IPS-NIHi7 (cell line): ENCODE measurements around the gene SECTM1.

ENCODE experiments used
- DNase-seq: peaks from one replicate; pipeline ENCODE4 v3.0.0; 2012; ENCODE audit warnings: mixed read lengths; ENCODE audit errors: extremely low spot score

Gene SECTM1

GRCh38 chr17:82315703-82316358, 17.7 kb downstream of the SECTM1 start:
- DNase-seq, result no peak

GRCh38 chr17:82314727-82315605, 18.6 kb downstream of the SECTM1 start:
- no peak for DNase-seq

- DNase-seq, result no peak
These were observed 19.4 kb downstream of the SECTM1 start for GRCh38 chr17:82314012-82314726.

DNA sequence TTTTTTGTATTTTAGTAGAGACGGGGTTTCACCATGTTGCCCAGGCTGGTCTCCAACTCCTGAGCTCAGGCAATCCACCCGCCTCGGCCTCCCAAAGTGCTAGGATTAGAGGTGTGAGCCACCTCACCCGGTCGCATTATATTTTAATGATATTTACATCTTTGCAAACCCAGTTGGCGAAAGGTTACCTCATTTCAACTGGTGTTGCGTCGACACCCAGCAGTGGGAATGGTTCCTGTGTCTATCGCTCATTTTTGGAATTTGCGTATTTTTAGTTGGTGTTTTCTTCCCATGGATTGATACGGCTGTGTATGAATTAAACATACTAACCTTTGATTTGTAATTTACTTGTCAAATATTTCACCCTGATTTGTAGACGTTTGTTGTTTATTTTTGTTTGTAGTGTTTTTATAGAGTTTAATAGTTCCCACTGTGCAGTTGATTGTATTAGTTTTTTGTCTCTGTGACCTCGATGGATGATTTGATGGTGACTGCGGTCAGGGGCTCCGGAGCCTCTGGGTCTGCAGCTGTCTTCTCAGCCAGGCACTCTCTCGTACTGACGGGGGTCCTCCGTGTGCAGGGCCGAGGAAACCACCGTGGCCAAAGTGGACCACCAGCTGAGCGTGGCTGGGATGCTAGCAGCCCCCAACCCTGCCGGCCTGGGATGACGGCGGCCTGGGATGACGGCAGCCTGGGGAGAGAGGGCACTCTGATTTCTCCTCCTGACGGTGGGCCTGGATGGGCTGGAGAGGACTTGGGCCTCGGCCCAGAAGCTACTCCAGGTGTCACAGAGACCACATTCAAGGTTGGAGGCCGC, 20.2 kb downstream of the SECTM1 start:
- no peak for DNase-seq

GRCh38 chr17:82311971-82312370, 21.6 kb downstream of the SECTM1 start:
- DNase-seq, result no peak

GRCh38 chr17:82310877-82311276, 22.7 kb downstream of the SECTM1 start:
- DNase-seq, result no peak

GRCh38 chr17:82309656-82310570, 23.7 kb downstream of the SECTM1 start:
- DNase-seq, result no peak

GRCh38 chr17:82305727-82306300, 27.8 kb downstream of the SECTM1 start:
- DNase-seq, result no peak

- DNase-seq, result no peak
These were observed 28.5 kb downstream of the SECTM1 start for GRCh38 chr17:82304826-82305726.

DNA sequence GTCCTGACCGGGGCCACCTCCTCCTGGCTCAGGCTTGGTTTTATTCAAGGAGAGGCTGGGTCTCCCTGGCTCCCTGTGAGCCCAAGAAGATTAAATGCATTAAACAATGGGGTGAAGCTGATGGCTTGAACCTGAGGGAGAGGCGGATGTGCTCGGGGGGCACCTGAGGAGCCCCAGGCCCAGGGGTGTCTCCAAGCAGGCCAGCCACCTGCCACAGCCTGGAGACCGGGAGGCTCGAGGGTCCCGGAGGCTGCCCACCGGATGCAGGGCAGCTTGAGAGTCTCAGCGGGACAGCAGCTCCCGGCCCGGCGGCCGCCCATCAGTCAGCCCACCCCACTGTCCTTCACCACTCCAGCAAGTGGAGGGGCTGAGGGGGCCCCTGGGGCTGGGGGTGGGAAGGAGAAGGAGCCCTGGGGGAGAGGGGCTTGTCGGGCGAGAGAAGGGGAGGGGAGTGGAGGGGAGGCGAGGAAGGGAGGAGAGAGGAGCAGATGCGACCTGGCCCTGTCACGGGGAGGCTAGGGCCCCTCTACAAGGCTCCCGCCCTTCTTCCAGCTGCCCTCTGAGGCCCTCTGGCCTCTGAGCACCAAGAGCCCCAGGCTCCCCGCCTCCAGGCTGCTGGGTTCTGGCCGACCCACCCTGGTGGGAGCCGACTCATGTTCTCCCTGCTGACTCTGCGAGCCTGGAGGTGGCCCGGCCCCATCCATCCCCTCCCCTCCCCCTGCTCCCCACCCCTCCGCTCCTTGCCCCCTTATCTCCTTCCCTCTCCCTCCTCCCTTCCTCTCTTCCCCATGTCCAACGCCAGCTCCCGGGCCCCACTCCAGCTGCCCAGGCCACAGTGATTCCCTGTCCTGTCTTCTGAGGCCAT, 29.4 kb downstream of the SECTM1 start:
- no peak for DNase-seq

DNA sequence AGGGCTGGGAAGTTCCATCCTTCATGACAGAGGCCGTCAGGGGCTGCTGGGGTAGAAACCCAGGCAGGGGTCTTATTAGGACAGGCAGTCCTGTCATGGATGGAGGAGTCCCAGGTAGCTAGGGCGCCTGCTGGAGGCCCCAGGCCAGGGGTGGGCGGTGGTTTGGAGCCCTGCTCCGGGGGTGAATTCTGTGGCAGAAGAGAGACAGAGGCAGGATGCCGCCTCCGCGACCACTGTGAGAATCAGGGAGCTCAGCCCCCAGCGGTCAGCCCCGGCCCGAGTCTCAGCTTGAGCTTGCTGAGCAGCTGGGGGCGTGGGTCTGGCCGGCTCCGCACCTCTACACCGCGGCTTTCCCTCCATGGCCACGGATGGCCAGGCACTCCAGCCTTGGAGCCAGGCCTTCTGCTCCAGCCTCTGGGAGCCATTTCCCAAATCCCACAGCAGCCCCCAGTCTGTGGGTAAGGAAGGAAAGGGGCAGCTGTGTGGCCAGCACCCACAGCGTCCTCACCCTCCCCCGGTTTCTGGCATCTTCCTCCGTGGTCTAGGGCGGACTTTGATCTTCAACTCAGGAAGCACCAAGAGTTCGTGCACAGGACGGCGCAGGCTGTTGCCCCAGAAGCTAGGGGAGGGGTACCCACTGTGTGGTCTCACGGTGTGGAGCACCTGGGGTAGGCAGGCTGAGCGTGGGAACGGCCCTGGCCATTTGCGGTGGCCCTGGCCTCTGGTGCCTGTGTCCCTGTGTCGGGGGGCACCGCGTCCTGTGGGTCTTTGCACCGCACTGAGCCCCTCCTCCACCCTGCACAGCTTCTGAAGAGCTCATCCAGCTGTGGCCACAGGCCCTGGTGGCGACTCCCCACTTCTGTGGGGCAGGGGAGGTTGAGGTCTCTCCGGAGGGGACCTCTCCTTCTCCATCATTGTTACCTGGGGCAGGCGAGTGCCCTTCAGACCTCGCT, 30.3 kb downstream of the SECTM1 start:
- DNase-seq, result no peak

DNA sequence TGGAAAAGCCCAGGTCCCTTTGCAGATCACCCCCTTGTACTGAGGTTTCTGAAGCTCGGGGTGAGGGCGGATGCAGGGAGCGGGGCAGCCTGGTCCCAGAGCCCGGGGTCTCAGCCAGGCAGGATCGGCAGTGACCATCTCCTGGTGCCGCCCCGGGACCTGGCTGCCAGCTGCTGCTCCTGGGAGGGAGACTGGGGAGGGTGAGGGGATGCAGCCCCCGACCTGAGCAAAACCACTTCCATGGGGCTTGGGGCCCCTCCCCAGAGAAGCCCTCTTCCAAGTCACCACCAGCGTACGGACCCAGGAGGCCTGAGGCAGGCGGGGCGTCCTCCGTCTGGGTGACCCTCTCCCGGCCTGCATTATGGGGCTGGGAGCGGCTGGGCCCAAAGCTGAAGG, 31.0 kb downstream of the SECTM1 start:
- no peak for DNase-seq

DNA sequence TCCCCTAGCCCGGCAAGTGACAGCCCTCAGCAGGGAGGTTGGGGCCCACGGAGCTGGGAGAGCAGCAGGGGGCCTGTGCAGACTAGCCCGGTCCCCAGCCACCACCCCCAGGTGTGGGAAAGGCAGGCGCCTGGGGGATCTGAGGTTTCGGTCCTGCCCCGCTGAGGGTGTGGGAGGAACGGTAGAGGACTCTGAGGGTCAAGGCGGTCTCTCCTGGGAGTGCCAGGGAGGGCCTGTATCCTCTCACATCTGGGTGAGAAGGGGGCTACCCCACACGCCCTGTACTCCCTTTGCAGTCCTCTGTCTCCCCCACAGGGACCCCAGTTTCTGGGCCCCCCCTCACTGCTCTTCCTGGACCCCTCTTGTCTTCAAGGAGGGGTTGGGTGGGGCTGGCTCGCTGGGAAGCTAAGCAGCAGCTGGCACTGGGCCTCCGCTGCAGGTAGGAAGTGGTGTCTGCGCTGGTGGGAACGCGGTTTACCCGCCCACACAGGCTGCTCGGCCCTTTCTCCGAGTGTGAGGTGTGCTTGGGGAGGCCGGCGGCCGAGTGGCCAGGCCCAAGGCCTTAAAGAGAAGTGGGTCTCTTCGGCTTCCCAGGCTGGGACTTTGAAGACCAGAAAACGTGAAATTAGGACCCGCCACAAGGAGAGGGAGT, 31.5 kb downstream of the SECTM1 start:
- no peak for DNase-seq

DNA sequence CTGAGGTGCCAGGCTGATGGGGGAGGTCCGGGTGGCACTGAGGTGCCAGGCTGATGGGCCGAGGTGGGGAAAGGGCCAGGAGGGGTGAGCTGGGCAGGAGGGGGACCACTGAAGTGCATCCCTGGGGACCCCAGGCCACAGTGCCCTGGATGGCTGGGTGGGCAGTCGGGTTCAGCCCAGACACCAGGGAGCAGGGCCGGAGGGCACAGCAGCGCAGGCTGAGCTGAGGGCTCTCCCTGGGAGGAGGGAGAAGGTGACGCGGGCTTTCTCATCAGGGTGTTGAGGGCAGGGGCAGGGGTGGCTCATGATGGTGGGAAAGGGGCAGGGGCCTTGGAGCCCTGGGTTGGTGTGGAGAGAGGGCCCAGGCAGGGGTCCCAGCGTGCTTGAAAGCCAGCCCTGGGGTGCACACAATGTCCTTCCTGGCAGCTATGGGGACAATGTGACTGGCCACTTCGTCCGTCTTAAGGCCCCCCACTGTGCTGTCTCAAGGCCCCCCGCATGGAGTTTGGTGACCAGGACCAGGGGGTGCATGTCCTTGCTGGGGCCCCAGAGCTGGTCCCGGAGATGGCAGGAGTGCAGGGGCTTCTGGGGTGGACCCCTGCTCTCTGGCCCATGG, 32.2 kb downstream of the SECTM1 start:
- no peak for DNase-seq

GRCh38 chr17:82300707-82301270, 32.8 kb downstream of the SECTM1 start:
- peak; percentile 78 for DNase-seq

GRCh38 chr17:82300228-82300627, 33.3 kb downstream of the SECTM1 start:
- no peak for DNase-seq
